ENCODE results near the gene THSD7A.
A peak's percentile ranks its signal among the peaks of the same experiment; 100 is the strongest.
"Not testable (repeated sequence)": the region's sequence is repeated elsewhere in the genome, so short reads cannot be mapped to it uniquely, and the experiment has no call there.

THSD7A gene

GRCh38 chr7:11456574-11456973 is 375.4 kb downstream of the THSD7A start:
- no peak for DNase-seq (ENCODE audit: low spot score)

- DNase-seq (ENCODE audit: low spot score), result no peak
Observed at GRCh38 chr7:11452476-11452875, 379.5 kb downstream of the THSD7A start.

DNA sequence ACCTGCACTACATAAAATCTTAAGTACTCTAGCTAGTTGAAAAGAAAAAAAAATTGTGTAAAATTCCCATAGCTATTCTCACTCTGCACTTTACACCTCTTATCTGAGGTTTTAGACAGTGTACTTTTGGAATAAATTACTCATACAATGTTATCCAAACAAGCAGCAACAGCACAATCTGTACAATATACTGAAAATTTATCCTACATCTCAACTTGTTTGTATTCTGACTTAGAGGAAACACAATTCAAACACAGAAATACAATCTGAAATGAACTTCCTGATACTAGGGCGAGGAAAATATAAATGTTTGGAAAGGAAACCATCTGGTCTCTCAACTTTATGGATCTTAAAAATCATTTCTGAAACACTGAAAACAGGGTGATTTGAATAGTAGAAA is 381.7 kb downstream of the THSD7A start:
- DNase-seq (ENCODE audit: low spot score), result no peak

DNA sequence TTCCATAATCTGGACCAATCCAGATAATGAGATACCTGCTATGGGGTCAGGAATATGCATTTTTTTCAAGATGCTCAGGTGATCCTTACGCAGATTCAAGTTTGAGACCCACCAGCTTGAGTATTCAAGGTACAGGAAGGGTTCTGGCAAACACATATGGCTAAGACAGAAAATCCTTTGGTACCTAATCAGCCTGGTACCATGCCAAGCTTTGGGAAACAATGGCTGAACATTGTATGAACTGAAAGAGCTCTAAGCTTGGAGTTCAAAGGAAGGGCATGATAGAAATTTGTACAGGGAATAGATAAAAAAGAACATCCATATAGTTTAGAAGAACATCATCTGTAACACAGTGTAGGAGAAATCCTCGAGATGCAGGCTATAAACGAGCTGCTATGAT is 382.7 kb downstream of the THSD7A start:
- DNase-seq (ENCODE audit: low spot score), result no peak

DNA sequence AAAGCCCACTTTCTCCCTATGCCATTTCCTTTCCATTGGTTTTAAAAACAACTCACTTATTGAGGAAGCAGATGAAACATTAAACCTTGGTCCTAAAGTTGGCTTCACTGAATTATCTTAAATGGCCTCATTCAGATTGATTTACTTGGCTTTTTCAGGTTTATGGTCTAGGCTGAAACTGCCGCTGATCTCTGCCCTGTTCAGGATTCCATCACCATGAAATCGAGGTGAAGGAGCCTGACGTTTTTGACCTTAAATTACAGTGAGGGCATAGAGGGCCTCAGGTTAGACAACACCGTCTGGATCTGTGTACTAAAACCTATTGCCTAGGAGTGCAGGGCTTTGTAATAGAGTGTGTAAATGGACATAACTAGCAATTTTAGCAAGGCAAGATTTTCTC is 383.7 kb downstream of the THSD7A start:
- DNase-seq (ENCODE audit: low spot score), result no peak

- no peak for DNase-seq (ENCODE audit: low spot score)
Observed at GRCh38 chr7:11447106-11447505, 384.9 kb downstream of the THSD7A start.

DNA sequence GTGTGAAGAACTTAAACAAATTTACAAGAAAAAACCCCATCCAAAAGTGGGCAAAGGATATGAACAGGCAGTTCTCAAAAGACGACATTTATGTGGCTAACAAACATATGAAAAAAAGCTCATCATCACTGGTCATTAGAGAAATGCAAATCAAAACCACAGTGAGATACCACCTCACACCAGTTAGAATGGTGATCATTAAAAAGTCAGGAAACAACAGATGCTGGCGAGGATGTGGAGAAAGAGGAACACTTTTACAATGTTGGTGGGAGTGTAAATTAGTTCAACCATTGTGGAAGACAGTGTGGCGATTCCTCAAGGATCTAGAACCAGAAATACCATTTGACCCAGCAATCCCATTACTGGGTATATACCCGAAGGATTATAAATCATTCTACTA is 388.1 kb downstream of the THSD7A start:
- DNase-seq (ENCODE audit: low spot score), result not testable (repeated sequence)

GRCh38 chr7:11437994-11438393 is 394.0 kb downstream of the THSD7A start:
- DNase-seq (ENCODE audit: low spot score), result no peak

- DNase-seq (ENCODE audit: low spot score), result no peak
Observed at GRCh38 chr7:11436773-11437524, 395.0 kb downstream of the THSD7A start.

DNA sequence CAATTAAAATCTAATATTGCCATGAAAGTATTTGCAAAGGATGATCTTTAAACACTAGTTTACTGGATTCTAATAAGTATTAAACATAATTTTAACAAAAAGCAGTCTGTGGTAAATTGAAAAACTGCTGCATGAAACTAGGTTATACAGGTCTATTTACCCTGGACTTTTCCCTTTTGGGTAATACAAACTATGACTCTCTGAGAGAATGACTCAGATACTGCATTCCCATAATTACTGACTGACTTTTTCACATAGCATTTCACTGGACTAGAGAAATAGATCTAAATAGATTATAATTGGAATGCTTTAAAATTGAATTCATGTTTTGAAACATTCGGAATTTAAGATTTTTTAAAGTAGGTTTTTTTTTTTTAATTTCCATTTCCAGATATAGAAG is 395.7 kb downstream of the THSD7A start:
- DNase-seq (ENCODE audit: low spot score), result no peak

DNA sequence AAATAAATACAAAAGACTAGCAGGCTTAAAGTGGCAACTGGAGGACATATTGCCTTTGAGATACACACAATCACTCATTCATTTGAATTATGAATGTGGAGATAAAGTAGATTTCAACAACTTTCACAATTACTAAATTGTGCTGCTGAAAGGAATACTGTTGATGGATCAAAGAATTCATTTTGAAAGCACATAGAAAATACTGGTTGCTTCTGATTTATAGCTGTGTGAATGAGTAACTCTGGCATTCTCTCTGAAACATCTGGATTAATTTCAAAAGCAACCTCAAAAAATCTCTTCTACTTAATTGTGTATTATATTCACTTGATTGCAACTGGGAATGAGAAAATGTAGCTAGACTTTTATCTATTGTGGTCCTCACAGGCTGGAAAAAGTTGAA is 397.6 kb downstream of the THSD7A start:
- no peak for DNase-seq (ENCODE audit: low spot score)

DNA sequence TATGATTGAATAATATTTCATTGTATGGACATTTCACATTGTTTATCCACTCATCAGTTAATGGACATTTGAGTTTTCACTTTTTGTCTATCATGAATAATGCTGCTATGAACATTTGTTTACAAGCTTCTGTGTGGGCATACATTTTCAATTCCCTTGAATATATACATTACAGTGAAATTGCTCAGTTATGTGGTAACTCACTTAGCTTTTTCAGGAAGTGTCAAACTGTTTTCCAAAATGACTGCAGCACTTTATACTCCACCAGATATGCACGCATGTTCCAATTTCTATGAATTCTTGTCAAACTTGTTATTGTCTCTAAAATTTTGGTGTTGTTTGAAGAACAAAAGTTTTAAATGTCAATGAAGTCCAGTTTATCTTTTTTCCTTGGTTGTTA is 401.2 kb downstream of the THSD7A start:
- DNase-seq (ENCODE audit: low spot score), result no peak

GRCh38 chr7:11430112-11430511 is 401.9 kb downstream of the THSD7A start:
- DNase-seq (ENCODE audit: low spot score), result no peak

DNA sequence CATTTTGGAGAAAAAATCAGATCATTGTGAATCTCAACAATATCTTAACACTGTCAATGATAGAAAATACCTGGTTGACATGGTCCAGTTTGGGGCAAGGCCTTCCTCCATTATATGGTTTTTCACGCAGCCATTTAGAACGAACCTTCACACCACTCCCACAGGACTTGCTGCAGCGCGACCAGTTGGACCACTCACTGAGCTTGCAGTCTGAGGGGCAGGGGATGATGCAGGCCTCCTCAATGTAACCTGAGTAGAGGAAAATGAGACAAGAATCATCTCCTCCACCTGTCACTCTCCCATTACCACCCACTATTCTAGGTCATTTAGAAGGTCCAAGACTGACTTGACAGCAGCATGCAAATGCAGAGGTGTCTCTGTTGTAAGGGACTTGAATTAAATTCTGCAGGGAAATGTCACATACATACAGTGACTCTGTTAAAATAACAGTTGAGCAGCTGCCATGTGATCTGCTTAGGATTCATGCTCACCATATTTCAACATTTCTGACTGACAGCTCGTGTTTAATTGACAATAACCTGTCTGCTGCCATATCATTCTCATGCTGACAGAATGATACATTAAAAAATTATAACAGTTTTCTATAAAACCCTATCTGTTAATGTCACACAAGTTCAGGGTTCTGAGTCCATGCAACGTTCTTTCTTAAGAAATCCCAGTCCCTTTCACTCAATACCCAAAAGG is 403.0 kb downstream of the THSD7A start:
- no peak for DNase-seq (ENCODE audit: low spot score)

- peak; percentile 47 for DNase-seq (ENCODE audit: low spot score)
Observed at GRCh38 chr7:11427686-11428273, 404.2 kb downstream of the THSD7A start.

- DNase-seq (ENCODE audit: low spot score), result no peak
Observed at GRCh38 chr7:11424006-11424405, 408.0 kb downstream of the THSD7A start.

- no peak for DNase-seq (ENCODE audit: low spot score)
Observed at GRCh38 chr7:11420049-11420448, 411.9 kb downstream of the THSD7A start.

- no peak for DNase-seq (ENCODE audit: low spot score)
Observed at GRCh38 chr7:11416641-11417458, 415.1 kb downstream of the THSD7A start.

- no peak for DNase-seq (ENCODE audit: low spot score)
Observed at GRCh38 chr7:11415101-11415500, 416.9 kb downstream of the THSD7A start.

- no peak for DNase-seq (ENCODE audit: low spot score)
Observed at GRCh38 chr7:11413901-11414300, 418.1 kb downstream of the THSD7A start.

DNA sequence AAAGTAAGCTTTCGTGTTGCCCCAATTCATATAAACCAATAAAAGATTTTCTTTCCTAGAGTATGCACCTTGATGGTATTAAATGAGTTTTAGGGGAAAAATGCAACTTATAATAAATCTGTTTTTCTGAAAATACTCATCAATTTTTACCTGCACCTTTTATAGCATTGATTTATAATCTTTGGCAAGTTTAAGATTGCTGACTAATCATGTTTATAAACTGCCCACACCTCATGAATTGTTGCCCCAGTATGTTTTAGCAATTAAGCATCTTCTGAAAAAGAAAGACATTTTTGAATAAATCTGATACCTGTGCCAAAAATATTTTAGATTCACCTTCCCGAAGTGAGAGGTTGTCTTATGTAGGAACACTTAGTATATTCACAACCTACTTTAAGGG is 420.0 kb downstream of the THSD7A start:
- DNase-seq (ENCODE audit: low spot score), result no peak

Measured in AG20443 (cell line).